Activated CD8-positive, alpha-beta memory T cell treated with anti-CD3 and anti-CD28 coated beads for 24 hours (primary cell): ENCODE results near the gene EIF2S2.

Experiments
- DNase-seq: peaks from one replicate; pipeline ENCODE4 v3.0.0-alpha.2; 2020

EIF2S2 gene

GRCh38 chr20:34061695-34062094 lies 50.3 kb downstream of the EIF2S2 start:
- DNase-seq, result no peak

- DNase-seq, result no peak
Measured at GRCh38 chr20:34060970-34061369, 51.1 kb downstream of the EIF2S2 start.

GRCh38 chr20:34058831-34059230 lies 53.2 kb downstream of the EIF2S2 start:
- DNase-seq, result no peak

DNA sequence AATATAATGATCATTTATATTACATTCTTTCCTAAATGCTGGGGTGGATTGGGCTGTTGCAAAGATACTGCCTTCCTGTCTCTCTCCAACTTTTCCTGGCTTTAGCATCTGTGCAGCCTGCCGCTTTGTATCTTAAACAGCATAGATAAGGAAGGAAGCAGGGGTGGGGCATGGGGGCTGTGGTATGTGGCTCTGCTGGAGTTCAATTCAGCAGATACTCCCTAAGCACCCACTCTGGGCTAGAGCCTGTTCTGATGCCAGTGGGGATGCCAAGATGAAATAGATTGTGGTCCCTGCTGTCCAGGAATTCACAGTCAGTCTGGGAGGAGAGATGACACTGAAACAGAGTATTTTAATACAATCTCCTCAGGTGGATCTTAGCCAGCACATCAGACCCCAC lies 56.8 kb downstream of the EIF2S2 start:
- DNase-seq, result no peak

GRCh38 chr20:34052414-34052813 lies 59.6 kb downstream of the EIF2S2 start:
- no peak for DNase-seq

- DNase-seq, result no peak
Measured at GRCh38 chr20:34049897-34050695, 61.9 kb downstream of the EIF2S2 start.

GRCh38 chr20:34049389-34049788 lies 62.7 kb downstream of the EIF2S2 start:
- DNase-seq, result no peak

GRCh38 chr20:34047917-34048316 lies 64.1 kb downstream of the EIF2S2 start:
- DNase-seq, result no peak

GRCh38 chr20:34047010-34047687 lies 64.9 kb downstream of the EIF2S2 start:
- no peak for DNase-seq

GRCh38 chr20:34045930-34046725 lies 65.9 kb downstream of the EIF2S2 start:
- no peak for DNase-seq

- DNase-seq, result no peak
Measured at GRCh38 chr20:34045294-34045693, 66.7 kb downstream of the EIF2S2 start.

DNA sequence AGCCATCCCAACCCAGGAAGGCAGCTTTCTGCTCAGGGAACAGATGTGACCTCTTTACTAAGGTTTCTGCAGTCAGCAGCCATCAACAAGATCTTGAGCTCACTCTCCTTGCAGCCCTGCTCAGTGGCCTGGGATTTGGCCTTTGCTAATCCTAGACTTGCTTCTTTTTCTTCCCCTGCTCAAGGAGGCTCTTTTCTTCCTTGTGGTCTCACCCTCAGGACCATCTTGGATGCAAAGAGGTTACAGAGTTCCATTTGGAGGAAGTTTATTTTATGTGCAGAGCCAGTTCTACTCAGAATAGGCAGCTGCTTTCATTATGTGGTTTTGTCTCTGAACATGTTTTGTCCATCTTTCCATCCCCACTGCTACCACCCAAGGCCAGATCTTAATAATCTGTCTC lies 69.0 kb downstream of the EIF2S2 start:
- no peak for DNase-seq

DNA sequence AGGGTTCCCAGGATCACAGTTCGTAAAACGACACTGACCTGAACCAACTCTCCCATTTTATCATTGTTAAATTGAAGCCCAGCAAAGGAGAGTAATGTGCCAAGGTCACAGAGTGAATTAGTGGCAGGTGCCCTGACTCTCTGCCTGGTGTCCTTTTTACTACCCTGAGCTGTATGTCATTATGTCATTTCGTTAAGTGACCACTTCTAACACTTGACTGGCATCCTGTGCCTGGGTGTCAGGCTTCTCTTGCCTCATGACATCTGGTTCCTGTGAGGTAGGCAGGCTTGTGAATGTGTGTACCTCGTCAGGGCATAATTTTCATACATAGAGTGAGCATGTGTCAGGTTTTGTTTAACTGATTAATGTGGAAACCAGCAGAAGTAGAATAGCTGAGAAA lies 69.8 kb downstream of the EIF2S2 start:
- no peak for DNase-seq

- no peak for DNase-seq
Measured at GRCh38 chr20:34041226-34041625, 70.8 kb downstream of the EIF2S2 start.

DNA sequence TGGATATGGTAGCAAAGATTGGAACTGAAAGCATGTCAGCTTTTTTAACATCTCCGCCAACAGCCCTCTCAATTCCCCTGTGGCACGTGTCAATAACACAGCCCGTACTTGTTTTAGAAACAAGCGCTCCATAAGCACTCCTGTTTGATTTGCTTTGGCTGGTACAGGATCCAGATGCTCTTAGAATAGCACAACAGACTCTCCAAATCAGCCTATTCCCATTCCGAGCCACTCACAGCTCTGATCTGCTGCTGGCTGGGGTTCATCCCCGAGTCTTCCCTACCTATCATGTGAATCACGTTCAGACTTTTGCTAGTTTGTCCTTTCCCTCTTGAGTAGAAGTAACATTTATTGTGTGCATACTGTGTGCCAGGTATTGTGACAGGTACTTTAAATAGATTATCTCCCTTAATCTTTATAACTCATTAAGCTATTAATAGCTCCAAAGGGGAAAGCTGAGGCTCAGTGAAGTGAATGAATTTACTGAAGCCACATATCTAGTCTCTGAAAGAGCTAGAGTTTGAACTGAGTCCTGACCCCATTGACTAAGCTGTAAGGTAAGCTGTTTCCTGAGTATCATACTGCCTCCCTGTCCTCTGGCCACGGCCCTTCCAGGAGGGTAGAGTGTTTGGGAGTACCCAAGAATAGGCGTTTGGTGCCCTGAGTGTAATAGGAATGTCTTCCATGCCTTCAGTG lies 71.6 kb downstream of the EIF2S2 start:
- DNase-seq, result no peak
